Middle frontal gyrus (tissue), 1 donor: ENCODE measurements around the gene DLL4.

Experiments
- DNase-seq: peaks from one replicate; pipeline ENCODE4 v3.0.0-alpha.2; 2015; ENCODE audit warnings: low spot score; ENCODE audit errors: extremely low spot score

Gene DLL4

DNA sequence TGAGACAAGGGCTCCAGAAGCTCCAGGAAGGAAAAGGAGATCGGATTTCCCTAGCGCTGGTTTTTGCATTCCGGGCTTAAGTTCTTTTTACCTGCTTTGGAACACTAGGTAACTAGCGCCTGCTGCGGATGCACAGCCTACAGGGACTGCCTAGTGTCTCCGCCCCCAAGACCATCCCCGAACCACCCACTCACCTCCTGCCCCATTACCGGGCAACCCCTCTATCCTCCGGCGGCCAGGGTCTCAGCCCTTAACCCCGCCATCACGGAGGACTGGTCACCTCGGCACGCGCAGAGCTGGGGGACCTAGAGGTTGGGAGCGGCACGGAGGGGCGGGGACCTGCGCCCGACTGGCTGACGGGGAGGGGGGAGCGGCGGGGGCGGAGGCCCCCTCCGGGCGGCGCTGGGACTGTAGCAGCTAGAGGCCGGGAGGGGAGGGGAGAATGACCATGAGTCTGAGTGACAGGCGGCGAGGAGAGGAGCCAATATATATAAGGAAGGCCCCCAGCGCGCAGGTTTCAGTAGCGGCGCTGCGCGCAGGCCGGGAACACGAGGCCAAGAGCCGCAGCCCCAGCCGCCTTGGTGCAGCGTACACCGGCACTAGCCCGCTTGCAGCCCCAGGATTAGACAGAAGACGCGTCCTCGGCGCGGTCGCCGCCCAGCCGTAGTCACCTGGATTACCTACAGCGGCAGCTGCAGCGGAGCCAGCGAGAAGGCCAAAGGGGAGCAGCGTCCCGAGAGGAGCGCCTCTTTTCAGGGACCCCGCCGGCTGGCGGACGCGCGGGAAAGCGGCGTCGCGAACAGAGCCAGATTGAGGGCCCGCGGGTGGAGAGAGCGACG lies at the start of gene DLL4:
TSS of gene DLL4 (plus strand) at position 520 of the 839 bp plus-strand sequence. CDS start 329 bp downstream, outside the sequence.
- no peak for DNase-seq

DNA sequence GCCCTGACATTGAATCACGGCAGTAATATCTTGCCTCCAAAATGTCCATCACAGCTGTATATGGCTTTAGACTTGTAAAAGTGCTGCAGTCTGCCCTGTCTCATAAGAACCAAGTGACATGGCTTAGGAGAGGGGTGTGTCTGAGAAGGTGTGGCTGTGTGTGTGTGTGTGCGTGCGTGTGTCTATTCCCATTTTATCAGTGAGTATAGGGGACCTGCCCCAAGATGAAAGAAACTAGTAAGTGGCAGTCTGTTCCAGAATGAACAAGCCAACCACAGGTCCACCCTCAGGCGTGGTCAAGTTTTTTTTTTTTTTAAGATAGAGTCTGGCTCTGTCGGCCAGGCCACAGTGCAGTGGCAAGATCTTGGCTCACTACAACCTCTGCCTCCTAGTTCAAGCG lies 49.5 kb upstream of the DLL4 start:
- no peak for DNase-seq

DNA sequence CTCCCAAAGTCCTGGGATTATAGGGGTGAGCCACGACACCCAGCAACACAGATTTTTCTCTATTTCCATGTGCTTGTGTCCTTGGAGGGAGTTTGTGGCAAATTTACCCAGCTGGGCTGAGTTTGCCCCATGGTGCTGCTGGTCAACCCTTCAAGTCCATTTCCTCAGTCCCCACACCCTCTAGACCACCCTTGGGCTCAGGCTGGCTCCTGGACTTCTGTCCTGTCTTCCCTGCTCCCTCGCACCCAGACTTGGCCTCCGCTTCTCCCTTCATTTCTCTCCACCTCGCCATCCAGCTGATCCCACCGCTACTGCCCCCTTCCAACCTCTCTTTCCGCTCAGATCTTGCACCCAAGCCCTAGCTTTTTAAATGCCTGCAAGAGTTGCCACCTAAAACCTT lies 47.8 kb upstream of the DLL4 start:
- no peak for DNase-seq

DNA sequence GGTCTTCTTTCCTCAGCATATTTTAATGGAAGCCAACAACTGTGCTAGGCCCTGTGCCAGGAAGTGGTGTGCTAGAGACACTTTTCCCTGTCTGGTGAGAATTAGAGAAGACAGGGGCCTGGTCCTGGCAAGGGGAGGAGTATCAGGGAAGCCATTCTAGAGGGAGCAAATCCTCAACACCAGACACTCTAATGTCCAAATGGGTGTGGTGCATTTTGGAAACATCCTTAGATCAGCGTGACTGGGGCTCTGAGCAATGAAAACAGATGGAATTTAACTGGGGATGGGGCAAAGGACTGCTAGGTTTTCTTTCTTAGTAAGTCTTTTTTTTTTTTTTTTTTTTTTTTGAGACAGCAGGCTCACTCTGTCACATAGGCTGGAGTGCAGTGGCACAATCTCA lies 42.6 kb upstream of the DLL4 start:
- DNase-seq = no peak

DNA sequence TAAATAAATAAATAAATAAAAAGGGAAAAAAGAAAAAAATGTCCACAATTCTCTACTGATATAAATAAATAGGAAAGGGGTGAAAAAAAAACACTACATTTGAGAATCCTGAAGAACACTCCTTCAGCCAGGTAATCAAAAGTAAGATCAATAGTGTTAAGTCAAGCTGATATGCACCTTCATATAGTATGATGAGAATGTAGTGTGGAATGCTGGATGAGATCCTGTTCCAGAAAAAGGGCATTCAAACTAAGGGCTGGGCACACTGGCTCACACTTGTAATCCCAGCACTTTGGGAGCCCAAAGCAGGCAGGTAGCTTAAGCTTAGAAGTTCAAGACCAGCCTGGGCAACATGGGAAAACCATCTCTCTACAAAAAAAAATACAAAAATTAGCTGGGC lies 40.0 kb upstream of the DLL4 start:
- DNase-seq = no peak

DNA sequence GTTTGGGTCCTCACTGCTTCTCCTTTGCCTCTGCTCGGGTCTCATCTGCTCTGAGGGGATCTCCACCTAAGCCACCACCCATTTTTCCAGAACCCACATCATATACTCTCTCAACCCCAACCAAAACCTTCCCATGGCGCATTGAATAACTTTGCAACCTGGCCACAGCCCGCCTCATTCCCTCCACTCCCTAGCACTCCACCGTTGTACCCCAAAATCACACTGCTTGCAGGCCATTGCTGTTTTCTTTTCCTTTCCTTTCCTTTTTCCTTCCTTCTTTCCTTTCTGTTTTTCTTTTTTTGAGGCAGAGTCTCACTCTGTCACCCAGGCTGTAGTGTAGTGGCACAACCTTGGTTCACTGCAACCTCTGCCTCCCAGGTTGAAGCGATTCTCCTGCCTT lies 38.0 kb upstream of the DLL4 start:
- no peak for DNase-seq

DNA sequence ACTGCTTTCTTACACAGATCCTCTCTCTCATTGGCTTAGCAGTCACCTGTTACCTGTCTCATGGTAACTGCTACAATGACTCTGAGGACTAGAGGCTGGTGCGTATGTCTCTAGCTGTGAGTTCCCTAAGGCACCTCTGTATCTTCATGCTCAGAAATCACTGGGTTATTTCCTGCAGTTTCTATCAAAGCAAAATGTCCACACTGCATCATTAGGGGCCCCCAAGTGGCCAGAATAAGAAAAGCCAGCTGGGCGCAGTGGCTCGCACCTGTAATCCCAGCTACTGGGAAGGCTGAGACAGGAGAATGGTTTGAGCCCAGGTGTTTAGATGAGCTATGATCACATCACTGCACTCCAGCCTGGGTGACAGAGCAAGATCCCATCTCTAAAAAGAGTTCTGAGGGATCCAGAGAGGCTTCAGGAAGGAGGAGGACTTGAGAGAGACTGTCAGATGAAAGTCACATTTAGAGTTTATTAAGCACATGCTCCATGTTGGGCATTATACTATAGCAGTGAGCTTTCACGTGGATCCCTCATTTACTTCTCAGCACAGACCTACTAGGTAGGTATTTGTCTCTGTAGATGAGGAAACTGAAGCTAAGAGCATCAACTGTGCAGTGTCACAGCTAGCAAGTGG lies 37.2 kb upstream of the DLL4 start:
- DNase-seq = no peak

DNA sequence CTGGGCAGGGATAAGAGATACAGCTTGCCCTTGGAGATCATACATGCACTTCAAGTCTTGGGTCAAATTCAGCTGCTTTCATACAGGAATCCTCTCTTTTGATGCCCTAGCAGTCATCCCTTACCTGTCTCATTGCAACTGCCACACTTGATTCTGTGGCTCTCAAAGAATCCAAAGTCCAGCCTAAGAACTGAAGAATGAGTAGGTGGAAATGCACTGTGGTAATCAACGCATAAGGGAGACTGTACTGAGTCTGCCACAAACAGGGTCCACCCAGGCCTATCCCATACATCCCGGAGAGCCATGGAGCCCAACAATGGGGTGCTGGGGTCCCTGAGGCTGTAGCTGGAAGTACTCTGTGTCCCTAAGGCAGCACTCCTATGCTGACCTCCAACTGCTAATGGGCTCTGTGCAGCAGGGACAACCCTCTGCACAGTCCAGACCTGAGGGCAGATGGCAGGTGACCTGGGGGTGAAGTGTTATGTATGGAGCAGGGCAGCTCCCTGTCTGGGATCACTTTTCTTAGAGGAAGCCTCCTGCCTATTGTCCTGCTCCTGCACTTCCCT lies 36.6 kb upstream of the DLL4 start:
- no peak for DNase-seq

DNA sequence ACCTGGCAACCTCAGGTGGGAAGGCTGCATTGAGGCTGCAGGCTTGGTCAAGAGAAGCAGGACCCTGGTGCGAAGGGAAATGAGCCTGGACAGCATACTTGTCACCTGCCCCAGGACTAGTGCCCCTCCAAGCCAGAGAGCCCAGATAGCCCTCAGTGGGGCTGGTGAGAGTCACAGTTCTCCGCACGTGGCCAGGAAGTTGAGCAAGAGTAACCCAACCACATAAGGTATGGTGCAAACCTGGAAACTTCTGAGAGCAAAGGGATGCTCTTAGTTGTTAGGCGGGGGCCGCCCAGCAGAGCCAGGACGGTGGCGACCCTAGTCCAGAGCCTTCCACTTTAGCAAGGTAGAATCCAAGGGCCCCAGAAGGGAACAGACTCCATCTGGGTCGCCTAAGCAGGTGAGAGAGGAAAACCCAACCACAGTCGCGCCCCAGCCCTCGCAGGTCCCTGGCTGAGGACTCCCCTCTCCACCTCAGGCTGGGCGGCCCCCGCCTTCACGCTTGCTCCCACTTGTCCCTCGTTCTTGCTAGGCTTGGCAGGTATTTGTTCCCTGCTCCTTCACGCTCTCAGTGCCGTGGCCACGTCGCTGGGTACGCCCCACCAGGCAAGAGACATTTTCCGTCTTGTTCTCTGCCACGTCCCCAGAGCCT lies 36.0 kb upstream of the DLL4 start:
- DNase-seq = no peak

DNA sequence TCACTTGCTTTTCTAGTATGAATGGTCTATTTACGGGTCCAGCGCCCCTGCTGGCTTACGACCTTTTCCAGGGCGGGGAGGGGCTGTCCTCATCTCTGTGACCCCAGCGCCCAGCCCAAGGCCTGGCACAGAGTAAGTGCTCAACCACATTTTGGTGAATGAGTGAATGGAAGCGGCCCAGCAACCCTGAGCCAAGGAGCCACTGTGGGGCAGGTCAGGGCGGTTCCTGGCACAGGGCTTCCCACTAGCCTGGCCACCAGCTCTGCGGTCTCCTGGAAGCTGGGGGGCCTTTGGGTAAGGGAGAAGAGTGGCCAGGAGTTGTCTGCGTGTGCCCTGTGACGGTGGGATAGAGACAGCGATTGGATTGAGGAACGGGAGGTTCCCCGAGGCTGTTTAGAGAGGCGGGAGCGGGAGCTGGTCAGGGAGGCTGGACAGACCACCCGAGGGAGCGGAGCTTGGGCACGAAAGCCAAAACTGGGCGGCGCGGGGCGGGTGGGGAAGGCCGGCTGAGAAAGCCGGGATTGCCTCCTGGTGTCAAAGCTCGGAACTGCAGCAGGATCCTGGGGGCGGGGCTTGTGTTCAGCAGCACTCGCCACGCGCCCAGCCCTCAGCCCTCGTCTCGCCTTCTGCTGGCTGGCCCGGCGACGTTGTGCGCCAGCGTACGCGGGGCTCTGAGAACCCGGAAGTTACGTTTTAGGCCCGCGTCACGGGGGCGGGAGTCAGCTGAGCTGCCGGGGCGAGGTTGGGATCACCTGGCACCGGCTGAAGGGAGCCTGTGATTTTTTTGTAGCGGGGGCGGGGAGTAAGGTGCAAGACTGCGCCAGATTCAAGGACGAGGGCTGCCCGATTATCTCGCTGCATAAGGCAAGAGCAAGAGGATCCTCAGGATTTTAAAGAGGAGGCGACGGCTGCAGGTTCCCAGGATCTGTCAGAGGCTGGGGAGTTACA lies 35.1 kb upstream of the DLL4 start, which contains the start of gene VPS18:
TSS of gene VPS18 (plus strand) at position 718 of the 948 bp plus-strand sequence. CDS start 319 bp downstream, outside the sequence.
- DNase-seq = peak; percentile 98

DNA sequence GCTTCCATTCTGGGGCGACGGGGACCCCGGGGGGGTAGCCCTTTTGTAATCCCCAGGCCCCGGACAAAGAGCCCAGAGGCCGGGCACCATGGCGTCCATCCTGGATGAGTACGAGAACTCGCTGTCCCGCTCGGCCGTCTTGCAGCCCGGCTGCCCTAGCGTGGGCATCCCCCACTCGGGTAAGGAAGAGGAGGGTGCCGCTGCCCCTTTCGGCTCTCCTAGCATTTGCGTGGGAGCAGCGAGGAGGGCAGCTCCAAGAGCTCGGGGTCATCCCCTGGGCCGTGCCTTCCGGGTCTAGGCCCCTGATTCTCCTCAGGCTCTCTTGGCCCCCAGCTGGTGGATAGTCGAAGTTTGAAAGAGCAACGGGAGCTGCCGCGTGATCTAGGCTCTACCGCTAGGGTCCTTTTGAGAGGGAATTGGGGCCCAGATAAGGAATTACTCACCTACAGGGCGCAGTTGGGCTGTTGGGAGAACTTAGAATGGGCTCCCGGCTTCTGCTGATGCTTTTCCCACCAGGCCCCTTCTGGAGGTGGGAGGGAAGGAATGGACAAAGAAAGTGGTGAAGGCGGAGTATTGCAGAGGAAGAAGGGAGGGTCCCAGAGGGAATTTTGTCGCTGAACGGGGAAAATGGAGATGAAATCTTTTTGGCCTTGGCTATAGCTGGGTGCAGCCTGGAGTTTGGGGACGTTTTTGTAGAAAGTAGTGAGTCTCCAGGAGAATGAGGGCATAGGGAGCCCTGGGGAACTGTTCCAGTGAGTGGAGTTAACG lies 34.3 kb upstream of the DLL4 start:
- DNase-seq = no peak

DNA sequence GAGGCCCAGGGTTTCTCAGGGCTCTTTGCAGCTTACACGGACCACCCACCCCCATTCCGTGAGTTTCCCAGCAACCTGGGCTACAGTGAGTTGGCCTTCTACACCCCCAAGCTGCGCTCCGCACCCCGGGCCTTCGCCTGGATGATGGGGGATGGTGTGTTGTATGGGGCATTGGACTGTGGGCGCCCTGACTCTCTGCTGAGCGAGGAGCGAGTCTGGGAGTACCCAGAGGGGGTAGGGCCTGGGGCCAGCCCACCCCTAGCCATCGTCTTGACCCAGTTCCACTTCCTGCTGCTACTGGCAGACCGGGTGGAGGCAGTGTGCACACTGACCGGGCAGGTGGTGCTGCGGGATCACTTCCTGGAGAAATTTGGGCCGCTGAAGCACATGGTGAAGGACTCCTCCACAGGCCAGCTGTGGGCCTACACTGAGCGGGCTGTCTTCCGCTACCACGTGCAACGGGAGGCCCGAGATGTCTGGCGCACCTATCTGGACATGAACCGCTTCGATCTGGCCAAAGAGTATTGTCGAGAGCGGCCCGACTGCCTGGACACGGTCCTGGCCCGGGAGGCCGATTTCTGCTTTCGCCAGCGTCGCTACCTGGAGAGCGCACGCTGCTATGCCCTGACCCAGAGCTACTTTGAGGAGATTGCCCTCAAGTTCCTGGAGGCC lies 29.5 kb upstream of the DLL4 start:
- no peak for DNase-seq

DNA sequence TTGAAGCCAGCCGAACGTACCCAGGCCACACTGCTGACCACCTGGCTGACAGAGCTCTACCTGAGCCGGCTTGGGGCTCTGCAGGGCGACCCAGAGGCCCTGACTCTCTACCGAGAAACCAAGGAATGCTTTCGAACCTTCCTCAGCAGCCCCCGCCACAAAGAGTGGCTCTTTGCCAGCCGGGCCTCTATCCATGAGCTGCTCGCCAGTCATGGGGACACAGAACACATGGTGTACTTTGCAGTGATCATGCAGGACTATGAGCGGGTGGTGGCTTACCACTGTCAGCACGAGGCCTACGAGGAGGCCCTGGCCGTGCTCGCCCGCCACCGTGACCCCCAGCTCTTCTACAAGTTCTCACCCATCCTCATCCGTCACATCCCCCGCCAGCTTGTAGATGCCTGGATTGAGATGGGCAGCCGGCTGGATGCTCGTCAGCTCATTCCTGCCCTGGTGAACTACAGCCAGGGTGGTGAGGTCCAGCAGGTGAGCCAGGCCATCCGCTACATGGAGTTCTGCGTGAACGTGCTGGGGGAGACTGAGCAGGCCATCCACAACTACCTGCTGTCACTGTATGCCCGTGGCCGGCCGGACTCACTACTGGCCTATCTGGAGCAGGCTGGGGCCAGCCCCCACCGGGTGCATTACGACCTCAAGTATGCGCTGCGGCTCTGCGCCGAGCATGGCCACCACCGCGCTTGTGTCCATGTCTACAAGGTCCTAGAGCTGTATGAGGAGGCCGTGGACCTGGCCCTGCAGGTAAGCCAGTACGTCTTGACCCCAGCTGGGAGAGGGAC lies 28.7 kb upstream of the DLL4 start:
- no peak for DNase-seq

DNA sequence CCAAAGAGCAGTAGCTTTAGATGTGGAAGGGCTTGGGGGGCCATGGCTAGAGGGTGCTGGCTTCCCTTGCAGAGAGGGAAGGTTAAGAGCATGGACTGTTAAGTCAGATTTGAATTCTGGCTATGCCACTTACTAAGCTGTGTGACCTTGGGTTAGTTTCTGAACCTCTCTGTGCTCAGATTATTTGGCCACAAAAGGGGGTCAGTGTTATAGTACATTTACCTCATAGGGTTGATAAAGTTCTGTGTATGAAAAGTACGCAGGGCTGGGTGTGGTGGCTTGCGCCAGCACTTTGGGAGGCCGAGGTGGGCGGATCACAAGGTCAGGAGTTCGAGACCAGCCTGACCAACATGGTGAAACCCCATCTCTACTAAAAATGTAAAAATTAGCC lies 28.1 kb upstream of the DLL4 start:
- DNase-seq = no peak

DNA sequence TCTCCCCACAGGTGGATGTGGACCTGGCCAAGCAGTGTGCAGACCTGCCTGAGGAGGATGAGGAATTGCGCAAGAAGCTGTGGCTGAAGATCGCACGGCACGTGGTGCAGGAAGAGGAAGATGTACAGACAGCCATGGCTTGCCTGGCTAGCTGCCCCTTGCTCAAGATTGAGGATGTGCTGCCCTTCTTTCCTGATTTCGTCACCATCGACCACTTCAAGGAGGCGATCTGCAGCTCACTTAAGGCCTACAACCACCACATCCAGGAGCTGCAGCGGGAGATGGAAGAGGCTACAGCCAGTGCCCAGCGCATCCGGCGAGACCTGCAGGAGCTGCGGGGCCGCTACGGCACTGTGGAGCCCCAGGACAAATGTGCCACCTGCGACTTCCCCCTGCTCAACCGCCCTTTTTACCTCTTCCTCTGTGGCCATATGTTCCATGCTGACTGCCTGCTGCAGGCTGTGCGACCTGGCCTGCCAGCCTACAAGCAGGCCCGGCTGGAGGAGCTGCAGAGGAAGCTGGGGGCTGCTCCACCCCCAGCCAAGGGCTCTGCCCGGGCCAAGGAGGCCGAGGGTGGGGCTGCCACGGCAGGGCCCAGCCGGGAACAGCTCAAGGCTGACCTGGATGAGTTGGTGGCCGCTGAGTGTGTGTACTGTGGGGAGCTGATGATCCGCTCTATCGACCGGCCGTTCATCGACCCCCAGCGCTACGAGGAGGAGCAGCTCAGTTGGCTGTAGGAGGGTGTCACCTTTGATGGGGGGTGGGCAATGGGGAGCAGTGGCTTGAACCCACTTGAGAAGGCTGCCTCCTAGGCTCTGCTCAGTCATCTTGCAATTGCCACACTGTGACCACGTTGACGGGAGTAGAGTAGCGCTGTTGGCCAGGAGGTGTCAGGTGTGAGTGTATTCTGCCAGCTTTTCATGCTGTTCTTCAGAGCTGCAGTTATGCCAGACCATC lies 26.3 kb upstream of the DLL4 start:
- DNase-seq = no peak

DNA sequence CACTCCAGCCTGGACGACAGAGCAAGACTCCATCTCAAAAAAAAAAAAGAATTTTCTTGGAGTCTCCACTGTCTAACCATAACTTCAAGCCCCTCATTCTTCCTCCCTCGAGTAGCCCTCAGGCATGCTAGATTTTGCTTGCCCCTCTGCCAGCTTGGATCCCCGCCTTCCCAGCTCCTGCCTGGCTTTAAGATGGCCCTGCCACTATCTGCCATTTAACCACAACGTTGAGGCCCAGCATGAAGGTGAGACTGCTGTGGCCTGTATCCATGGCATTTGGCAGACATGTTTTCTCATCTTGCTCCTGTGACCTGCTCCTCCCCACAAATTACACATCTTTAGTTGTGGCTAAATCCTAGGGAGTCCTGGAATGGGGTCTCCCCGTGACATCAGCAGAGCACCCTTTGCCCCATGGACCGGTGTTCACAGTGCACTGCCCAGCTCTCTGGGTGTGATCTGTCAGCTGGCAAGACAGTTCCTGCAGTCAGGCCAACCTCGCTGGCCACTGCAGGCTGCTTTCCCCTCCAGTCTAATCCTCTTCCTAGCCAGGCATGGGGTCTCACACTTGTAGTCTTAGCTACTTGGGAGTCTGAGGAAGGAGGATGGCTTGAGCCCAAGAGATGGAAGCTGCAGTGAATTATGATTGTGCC lies 24.5 kb upstream of the DLL4 start:
- no peak for DNase-seq
